GM12891 (cell line): ENCODE data around the gene OXER1.

Experiments
- DNase-seq: peaks from one replicate; pipeline ENCODE4 v3.0.0; 2011; ENCODE audit warnings: low spot score; ENCODE audit not compliant: insufficient read length
- FAIRE-seq: peaks from 2 replicates; lab custom pipeline; 2011; peaks lifted over from hg19 to GRCh38; lab: Jason Lieb, UNC
- PAX5 ChIP-seq: IDR thresholded peaks from 2 replicates; pipeline ENCODE4 v1.6.1; 2011; ENCODE audit warnings: low read length, moderate library complexity, mild to moderate bottlenecking; ENCODE audit not compliant: insufficient read depth, severe bottlenecking
- POLR2A ChIP-seq: IDR thresholded peaks from 2 replicates; pipeline ENCODE4 v1.6.1; 2011; ENCODE audit warnings: low read depth, low read length, control low read depth
- POLR2AphosphoS5 ChIP-seq: IDR thresholded peaks from 2 replicates; pipeline ENCODE4 v1.6.1; 2011; ENCODE audit warnings: low read depth, low read length, control low read depth
- POU2F2 ChIP-seq: IDR thresholded peaks from 2 replicates; pipeline ENCODE4 v1.6.1; 2011; ENCODE audit warnings: low read depth, mild to moderate bottlenecking, control low read depth, low read length, moderate library complexity
- SPI1 ChIP-seq: IDR thresholded peaks from 2 replicates; pipeline ENCODE4 v1.6.1; 2011; ENCODE audit warnings: low read depth, low read length, control low read depth
- TAF1 ChIP-seq: IDR thresholded peaks from 2 replicates; pipeline ENCODE4 v1.6.1; 2011; ENCODE audit warnings: low read depth, low read length, control low read depth

Gene OXER1

GRCh38 chr2:42788478-42788793, 24.5 kb upstream of the OXER1 start:
- no peak for FAIRE-seq
- DNase-seq = no peak
- no peak for TF ChIP-seq POLR2AphosphoS5

GRCh38 chr2:42787788-42788477, 24.0 kb upstream of the OXER1 start:
- FAIRE-seq = peak; percentile 56
- TF ChIP-seq POU2F2 (no peak), PAX5 (no peak), TAF1 (no peak), SPI1 (no peak), POLR2AphosphoS5 (no peak), POLR2A (no peak)
- no peak for DNase-seq

- no peak for TF ChIP-seq SPI1
- TF ChIP-seq POU2F2 = no peak
- no peak for TF ChIP-seq PAX5
- no peak for TF ChIP-seq POLR2A
- TF ChIP-seq TAF1 = no peak
- no peak for FAIRE-seq
- DNase-seq = no peak
Measured at GRCh38 chr2:42787424-42787787, 23.5 kb upstream of the OXER1 start.

GRCh38 chr2:42786561-42787345, 22.8 kb upstream of the OXER1 start:
- FAIRE-seq = no peak
- TF ChIP-seq POLR2AphosphoS5 (no peak), TAF1 (no peak), PAX5 (no peak), POLR2A (no peak), POU2F2 (no peak), SPI1 (no peak)
- DNase-seq = no peak

- DNase-seq (no peak), FAIRE-seq (no peak)
- no peak for TF ChIP-seq TAF1
Measured at GRCh38 chr2:42784204-42784880, 20.4 kb upstream of the OXER1 start.

- DNase-seq = no peak
- FAIRE-seq = no peak
- TF ChIP-seq SPI1 (no peak), POLR2A (no peak), PAX5 (no peak), TAF1 (no peak), POU2F2 (no peak), POLR2AphosphoS5 (no peak)
Measured at GRCh38 chr2:42783511-42783910, 19.6 kb upstream of the OXER1 start.

GRCh38 chr2:42781181-42781580, 17.2 kb upstream of the OXER1 start:
- DNase-seq (no peak), FAIRE-seq (no peak)
- TF ChIP-seq TAF1 (no peak), POLR2AphosphoS5 (no peak), POLR2A (no peak), POU2F2 (no peak), SPI1 (no peak), PAX5 (no peak)

GRCh38 chr2:42777883-42778805, 14.2 kb upstream of the OXER1 start:
- FAIRE-seq = no peak
- TF ChIP-seq POLR2AphosphoS5 = no peak
- no peak for TF ChIP-seq SPI1
- TF ChIP-seq POLR2A = no peak
- TF ChIP-seq PAX5 = no peak
- no peak for DNase-seq

GRCh38 chr2:42775810-42776209, 11.9 kb upstream of the OXER1 start:
- TF ChIP-seq TAF1 = no peak
- no peak for TF ChIP-seq POU2F2
- no peak for TF ChIP-seq PAX5
- no peak for TF ChIP-seq POLR2AphosphoS5
- TF ChIP-seq SPI1 = no peak
- TF ChIP-seq POLR2A = no peak
- no peak for DNase-seq
- no peak for FAIRE-seq
